RWPE2 (cell line): ENCODE data around the gene C8G.

ENCODE experiments used
- ATAC-seq: fragments of 200-7000 bp; cut with Tn5 transposase; 3 replicates; pipeline ENCODE4 v1.9.1; 2021; ENCODE audit warnings: low read depth
- DNase-seq: peaks from one replicate; pipeline ENCODE4 v3.0.0-alpha.2; 2020; ENCODE audit warnings: low spot score
- H3K27ac ChIP-seq: fragments of 450-650 bp; 2 replicates; pipeline ENCODE4 v1.5.1; 2017; ENCODE audit warnings: mild to moderate bottlenecking; ENCODE audit not compliant: poor library complexity, severe bottlenecking
- H3K27me3 ChIP-seq: fragments of 250-450 bp; sonication (Bioruptor Pico); 2 replicates; pipeline ENCODE4 v1.5.1; 2021; ENCODE audit warnings: mild to moderate bottlenecking, moderate library complexity; ENCODE audit not compliant: insufficient read depth, poor library complexity, severe bottlenecking
- H3K36me3 ChIP-seq: fragments of 250-450 bp; sonication (Bioruptor Pico); 2 replicates; pipeline ENCODE4 v1.5.1; 2020; ENCODE audit warnings: low read depth, mild to moderate bottlenecking, moderate library complexity
- H3K4me1 ChIP-seq: fragments of 250-450 bp; sonication (Bioruptor Pico); 2 replicates; pipeline ENCODE4 v1.5.1; 2021; ENCODE audit warnings: mild to moderate bottlenecking, moderate library complexity; ENCODE audit not compliant: insufficient read depth, poor library complexity, severe bottlenecking
- H3K4me3 ChIP-seq: fragments of 250-450 bp; sonication (Bioruptor Pico); 2 replicates; pipeline ENCODE4 v1.5.1; 2021; ENCODE audit warnings: mild to moderate bottlenecking, moderate library complexity; ENCODE audit not compliant: severe bottlenecking
- H3K9me3 ChIP-seq: fragments of 250-450 bp; sonication (Bioruptor Pico); 2 replicates; pipeline ENCODE4 v1.5.1; 2021; ENCODE audit warnings: mild to moderate bottlenecking, moderate library complexity; ENCODE audit not compliant: severe bottlenecking
- TF ChIP-seq, protein P1 (sequence below): fragments of 450-650 bp; IDR thresholded peaks from one replicate; pipeline ENCODE4 v1.5.1; 2017; ENCODE audit warnings: mild to moderate bottlenecking, moderate library complexity; ENCODE audit not compliant: poor library complexity, severe bottlenecking

The C8G gene

DNA sequence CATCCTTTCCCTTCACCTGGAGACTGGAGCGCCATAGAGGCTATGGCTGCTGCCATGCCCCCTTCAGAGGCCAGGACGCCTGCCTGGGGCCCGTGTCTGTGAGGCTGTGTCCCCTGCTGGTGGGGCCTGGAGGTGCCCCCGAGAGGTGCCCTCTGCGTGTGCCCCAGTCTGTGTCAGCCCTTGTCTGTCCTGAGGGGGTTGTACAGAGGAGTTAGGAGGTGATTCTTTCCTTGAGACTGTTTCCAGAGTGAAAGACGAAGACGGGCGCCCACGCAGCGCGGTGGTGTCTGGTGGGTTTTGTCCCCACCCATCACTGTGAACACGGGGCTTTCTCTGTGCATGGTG is 34.2 kb upstream of the C8G start:
- TF ChIP-seq, protein P1, sequence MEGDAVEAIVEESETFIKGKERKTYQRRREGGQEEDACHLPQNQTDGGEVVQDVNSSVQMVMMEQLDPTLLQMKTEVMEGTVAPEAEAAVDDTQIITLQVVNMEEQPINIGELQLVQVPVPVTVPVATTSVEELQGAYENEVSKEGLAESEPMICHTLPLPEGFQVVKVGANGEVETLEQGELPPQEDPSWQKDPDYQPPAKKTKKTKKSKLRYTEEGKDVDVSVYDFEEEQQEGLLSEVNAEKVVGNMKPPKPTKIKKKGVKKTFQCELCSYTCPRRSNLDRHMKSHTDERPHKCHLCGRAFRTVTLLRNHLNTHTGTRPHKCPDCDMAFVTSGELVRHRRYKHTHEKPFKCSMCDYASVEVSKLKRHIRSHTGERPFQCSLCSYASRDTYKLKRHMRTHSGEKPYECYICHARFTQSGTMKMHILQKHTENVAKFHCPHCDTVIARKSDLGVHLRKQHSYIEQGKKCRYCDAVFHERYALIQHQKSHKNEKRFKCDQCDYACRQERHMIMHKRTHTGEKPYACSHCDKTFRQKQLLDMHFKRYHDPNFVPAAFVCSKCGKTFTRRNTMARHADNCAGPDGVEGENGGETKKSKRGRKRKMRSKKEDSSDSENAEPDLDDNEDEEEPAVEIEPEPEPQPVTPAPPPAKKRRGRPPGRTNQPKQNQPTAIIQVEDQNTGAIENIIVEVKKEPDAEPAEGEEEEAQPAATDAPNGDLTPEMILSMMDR = no peak
- peaks cover 63% of the 10 kb centered on the region for H3K36me3 ChIP-seq

DNA sequence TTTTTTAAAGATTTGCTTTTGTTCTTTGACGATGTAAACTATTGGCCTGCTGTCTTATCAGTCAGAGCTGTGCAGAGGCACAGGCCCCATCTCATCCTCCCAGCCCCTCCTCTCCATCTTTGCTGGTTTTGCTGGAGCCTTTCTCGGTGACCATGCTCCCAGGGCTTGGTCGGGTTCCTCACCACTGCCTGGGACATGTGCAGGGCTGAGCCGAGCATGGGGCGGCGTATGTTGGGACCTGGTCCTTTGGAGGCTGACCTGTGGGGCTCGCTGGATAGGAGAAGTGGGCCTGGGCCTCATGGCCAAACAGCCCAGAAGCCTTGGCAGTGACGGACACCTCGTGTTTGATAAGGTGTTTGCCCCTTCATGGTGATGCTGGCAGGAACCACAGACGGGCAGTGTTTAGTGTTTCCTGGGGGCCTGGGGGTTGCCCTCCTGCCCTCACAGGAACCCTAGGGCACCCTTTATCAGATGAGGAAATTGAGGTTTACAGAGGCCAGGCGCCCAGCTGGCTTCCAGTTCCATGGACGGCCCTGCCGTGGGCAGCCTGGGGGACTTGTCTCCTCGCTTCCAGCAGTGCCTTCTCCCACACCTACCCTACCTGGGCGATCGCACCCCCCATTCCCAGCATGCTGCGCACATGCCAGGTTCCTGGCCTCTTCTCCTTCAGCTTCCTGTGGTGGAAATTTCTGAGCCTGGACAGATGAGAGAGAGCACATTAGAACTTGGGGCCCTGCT is 31.2 kb upstream of the C8G start:
- no peak for ATAC-seq
- H3K36me3 ChIP-seq = peaks cover 59% of the 10 kb centered on the region

More for the DNA sequence above, 34.2 kb upstream of the C8G start:
- Histone ChIP-seq H3K27me3 (no peaks in the 10 kb centered on the region), H3K27ac (no peak overlapping the region), H3K4me1 (no peaks in the 10 kb centered on the region), H3K9me3 (no peaks in the 10 kb centered on the region), H3K4me3 (no peak overlapping the region)
- no peak for ATAC-seq
- no peak for DNase-seq

DNA sequence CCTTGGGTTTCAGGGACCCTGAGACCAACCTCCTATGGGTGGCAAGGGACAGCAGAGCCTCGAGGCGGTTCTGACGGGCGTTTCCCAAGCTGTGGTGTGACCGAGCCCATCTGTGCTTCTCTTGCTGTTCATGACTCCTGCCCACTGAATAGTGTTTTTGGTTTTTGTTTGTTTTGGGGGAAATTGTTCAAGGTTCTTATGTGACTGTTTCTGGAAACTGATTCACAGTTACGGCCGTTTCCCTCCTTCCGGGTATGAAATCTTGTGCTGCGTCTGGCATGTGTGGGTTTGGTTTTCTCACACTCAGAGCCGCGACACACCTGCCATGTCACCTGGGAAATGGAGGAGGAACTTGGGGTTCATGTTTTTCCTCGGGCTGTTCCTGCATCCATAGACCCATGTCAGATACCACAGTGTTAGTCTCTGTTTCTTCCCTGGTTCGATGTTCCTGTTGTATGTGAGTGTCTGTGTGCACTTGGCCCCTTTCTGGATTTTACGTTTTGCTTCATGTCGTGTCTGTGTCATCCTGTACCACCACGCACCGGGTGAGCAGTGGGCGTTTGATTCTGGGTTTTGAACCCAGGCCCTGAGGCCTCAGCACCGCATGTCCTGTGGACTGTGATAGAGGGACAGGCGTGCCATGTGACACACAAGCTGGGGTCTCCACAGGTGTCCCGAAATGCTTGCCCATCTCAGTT is 29.3 kb upstream of the C8G start:
- Histone ChIP-seq H3K27ac (no peak overlapping the region), H3K27me3 (no peaks in the 10 kb centered on the region), H3K4me1 (no peaks in the 10 kb centered on the region), H3K36me3 (peaks cover 60% of the 10 kb centered on the region), H3K4me3 (no peak overlapping the region), H3K9me3 (no peaks in the 10 kb centered on the region)
- ATAC-seq (no peak), DNase-seq (no peak)
- TF ChIP-seq, protein P1 = no peak

More for the DNA sequence above, 31.2 kb upstream of the C8G start:
- DNase-seq = no peak
- H3K27ac ChIP-seq = no peak overlapping the region
- no peak overlapping the region for H3K4me3 ChIP-seq
- TF ChIP-seq, protein P1 = no peak
- H3K27me3 ChIP-seq = no peaks in the 10 kb centered on the region
- H3K4me1 ChIP-seq = no peaks in the 10 kb centered on the region
- H3K9me3 ChIP-seq = no peaks in the 10 kb centered on the region

DNA sequence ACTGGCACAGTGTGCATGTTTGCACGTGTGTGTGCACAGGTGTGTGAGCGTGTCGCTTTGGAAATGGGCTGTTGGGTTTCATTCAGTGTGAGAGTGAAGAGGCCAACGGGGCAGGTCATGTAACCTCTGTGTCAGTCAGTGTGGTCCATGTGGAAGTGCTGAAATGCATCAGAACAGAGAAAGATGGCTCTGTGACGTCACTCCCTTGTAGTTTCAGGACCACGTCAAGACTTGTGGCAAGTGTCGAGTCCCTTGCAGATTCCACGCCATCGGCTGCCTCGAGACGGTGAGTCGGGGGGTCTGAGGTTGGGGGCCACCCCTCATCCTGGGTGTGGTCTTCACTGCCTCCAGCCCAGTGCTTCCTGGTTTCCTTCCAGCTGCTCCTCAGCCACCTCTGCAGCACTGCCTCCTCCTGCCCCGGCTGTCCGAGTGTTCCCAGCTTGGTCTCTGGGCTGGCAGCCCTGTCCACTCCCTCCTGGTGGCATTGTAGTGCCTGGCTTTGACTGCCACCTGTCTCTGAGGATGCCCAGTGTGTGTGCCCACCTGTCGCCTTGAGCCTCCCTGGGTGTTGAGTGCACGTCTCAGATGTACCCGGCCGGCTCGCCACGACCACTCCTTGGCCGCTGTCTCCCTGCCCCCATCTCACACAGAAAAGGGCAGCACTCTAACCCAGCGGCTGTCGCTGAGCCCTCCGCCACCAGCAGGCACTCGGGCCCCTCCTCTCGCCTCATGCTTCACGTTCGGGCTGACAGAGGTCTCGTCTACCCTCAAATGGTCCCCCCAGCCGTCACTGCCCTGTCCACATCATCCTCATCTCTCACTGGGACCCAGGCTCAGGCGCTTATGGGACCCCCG is 28.5 kb upstream of the C8G start:
- no peaks in the 10 kb centered on the region for H3K4me1 ChIP-seq
- H3K9me3 ChIP-seq = no peaks in the 10 kb centered on the region
- DNase-seq (no peak), ATAC-seq (no peak)
- H3K4me3 ChIP-seq = no peak overlapping the region
- peaks cover 64% of the 10 kb centered on the region for H3K36me3 ChIP-seq
- H3K27ac ChIP-seq = no peak overlapping the region
- no peaks in the 10 kb centered on the region for H3K27me3 ChIP-seq
- TF ChIP-seq, protein P1 = no peak
